IPS-20b (cell line): ENCODE measurements around the gene C17orf107.
"Not testable (repeated sequence)": the region's sequence is repeated elsewhere in the genome, so short reads cannot be mapped to it uniquely, and the experiment has no call there.

Experiments
- H3K27ac ChIP-seq: one replicate; pipeline ENCODE4 v1.5.1; 2013; ENCODE audit warnings: low read length
- H3K27me3 ChIP-seq: 2 replicates; pipeline ENCODE4 v1.6.1; 2013; ENCODE audit warnings: mild to moderate bottlenecking, low read length, inconsistent platforms; ENCODE audit not compliant: insufficient read depth
- H3K36me3 ChIP-seq: 2 replicates; pipeline ENCODE4 v1.6.1; 2013; ENCODE audit warnings: low read depth, mild to moderate bottlenecking, inconsistent platforms, low read length, moderate library complexity; ENCODE audit not compliant: insufficient read depth
- H3K4me1 ChIP-seq: 2 replicates; pipeline ENCODE4 v1.6.1; 2013; ENCODE audit warnings: mild to moderate bottlenecking, control low read depth, inconsistent platforms, low read length, moderate library complexity; ENCODE audit not compliant: insufficient read depth
- H3K4me3 ChIP-seq: 2 replicates; pipeline ENCODE4 v1.5.1; 2013; ENCODE audit warnings: mild to moderate bottlenecking, low read length, inconsistent platforms
- H3K9ac ChIP-seq: 2 replicates; pipeline ENCODE4 v1.6.1; 2013; ENCODE audit warnings: low read depth, mild to moderate bottlenecking, inconsistent platforms, low read length, moderate library complexity
- H3K9me3 ChIP-seq: 2 replicates; pipeline ENCODE4 v1.6.1; 2013; ENCODE audit warnings: mild to moderate bottlenecking, low read depth, low read length, inconsistent platforms; ENCODE audit not compliant: insufficient read depth

Gene C17orf107

GRCh38 chr17:4858882-4859260 lies 40.5 kb upstream of the C17orf107 start:
- Histone ChIP-seq H3K4me1 (peaks cover 38% of the 10 kb centered on the region), H3K9ac (peak overlapping the region; percentile 32; the same call in 1 of the 2 replicates), H3K9me3 (no peaks in the 10 kb centered on the region), H3K27me3 (no peaks in the 10 kb centered on the region), H3K4me3 (no peak overlapping the region; the same call in 1 of the 2 replicates), H3K36me3 (peaks cover 7% of the 10 kb centered on the region; the same call in 1 of the 2 replicates), H3K27ac (peak overlapping the region; percentile 32)

GRCh38 chr17:4859816-4860625 lies 39.3 kb upstream of the C17orf107 start:
- Histone ChIP-seq H3K36me3 (peaks cover 7% of the 10 kb centered on the region; the same call in 1 of the 2 replicates), H3K9ac (peak overlapping the region; percentile 54; the same call in 1 of the 2 replicates), H3K4me3 (peak overlapping the region; percentile 53; the same call in 1 of the 2 replicates), H3K4me1 (peaks cover 30% of the 10 kb centered on the region), H3K9me3 (no peaks in the 10 kb centered on the region), H3K27me3 (no peaks in the 10 kb centered on the region), H3K27ac (no peak overlapping the region)

- peaks cover 30% of the 10 kb centered on the region for H3K4me1 ChIP-seq
- H3K36me3 ChIP-seq: peaks cover 7% of the 10 kb centered on the region; the same call in 1 of the 2 replicates
- H3K27ac ChIP-seq: no peak overlapping the region
Measured at GRCh38 chr17:4860651-4861050, 38.7 kb upstream of the C17orf107 start.

GRCh38 chr17:4861052-4861451 lies 38.3 kb upstream of the C17orf107 start:
- H3K4me1 ChIP-seq: peaks cover 30% of the 10 kb centered on the region
- no peak overlapping the region for H3K27ac ChIP-seq
- H3K9me3 ChIP-seq: no peaks in the 10 kb centered on the region
- peak overlapping the region; percentile 54; the same call in 1 of the 2 replicates for H3K9ac ChIP-seq
- peaks cover 7% of the 10 kb centered on the region; the same call in 1 of the 2 replicates for H3K36me3 ChIP-seq
- H3K4me3 ChIP-seq: no peak overlapping the region
- H3K27me3 ChIP-seq: no peaks in the 10 kb centered on the region

More at GRCh38 chr17:4860651-4861050, 38.7 kb upstream of the C17orf107 start:
- Histone ChIP-seq H3K27me3 (no peaks in the 10 kb centered on the region), H3K4me3 (no peak overlapping the region), H3K9me3 (no peaks in the 10 kb centered on the region), H3K9ac (peak overlapping the region; percentile 54; the same call in 1 of the 2 replicates)

GRCh38 chr17:4862720-4863119 lies 36.6 kb upstream of the C17orf107 start:
- Histone ChIP-seq H3K9me3 (no peaks in the 10 kb centered on the region), H3K36me3 (peaks cover 7% of the 10 kb centered on the region; the same call in 1 of the 2 replicates), H3K4me3 (no peak overlapping the region), H3K9ac (no peak overlapping the region), H3K27ac (no peak overlapping the region), H3K4me1 (peaks cover 27% of the 10 kb centered on the region), H3K27me3 (no peaks in the 10 kb centered on the region)

GRCh38 chr17:4863321-4863720 lies 36.0 kb upstream of the C17orf107 start:
- Histone ChIP-seq H3K4me3 (no peak overlapping the region), H3K27ac (no peak overlapping the region), H3K36me3 (peaks cover 7% of the 10 kb centered on the region; the same call in 1 of the 2 replicates), H3K9me3 (no peaks in the 10 kb centered on the region), H3K27me3 (no peaks in the 10 kb centered on the region), H3K4me1 (peaks cover 23% of the 10 kb centered on the region), H3K9ac (no peak overlapping the region)

GRCh38 chr17:4867535-4867934 lies 31.8 kb upstream of the C17orf107 start:
- not testable (repeated sequence) for H3K27ac ChIP-seq, H3K4me1 ChIP-seq, H3K27me3 ChIP-seq, H3K9ac ChIP-seq, H3K9me3 ChIP-seq, H3K36me3 ChIP-seq, H3K4me3 ChIP-seq

- H3K9me3 ChIP-seq, H3K4me3 ChIP-seq, H3K36me3 ChIP-seq, H3K4me1 ChIP-seq, H3K27me3 ChIP-seq, H3K27ac ChIP-seq, H3K9ac ChIP-seq: not testable (repeated sequence)
Measured at GRCh38 chr17:4869058-4869998, 30.0 kb upstream of the C17orf107 start.

GRCh38 chr17:4870855-4871254 lies 28.5 kb upstream of the C17orf107 start:
- Histone ChIP-seq H3K9ac (no peak overlapping the region), H3K4me1 (peaks cover 3% of the 10 kb centered on the region), H3K27me3 (no peaks in the 10 kb centered on the region), H3K36me3 (no peaks in the 10 kb centered on the region), H3K4me3 (no peak overlapping the region), H3K27ac (no peak overlapping the region), H3K9me3 (no peaks in the 10 kb centered on the region)

GRCh38 chr17:4872786-4873185 lies 26.6 kb upstream of the C17orf107 start:
- Histone ChIP-seq H3K9ac (no peak overlapping the region), H3K4me3 (no peak overlapping the region), H3K4me1 (peaks cover 3% of the 10 kb centered on the region), H3K27ac (no peak overlapping the region), H3K9me3 (no peaks in the 10 kb centered on the region), H3K36me3 (no peaks in the 10 kb centered on the region), H3K27me3 (no peaks in the 10 kb centered on the region)

- Histone ChIP-seq H3K4me1 (peaks cover 3% of the 10 kb centered on the region), H3K9me3 (no peaks in the 10 kb centered on the region), H3K36me3 (peaks cover 16% of the 10 kb centered on the region; the same call in 1 of the 2 replicates), H3K4me3 (no peak overlapping the region), H3K9ac (no peak overlapping the region), H3K27ac (no peak overlapping the region), H3K27me3 (no peaks in the 10 kb centered on the region)
Measured at GRCh38 chr17:4877089-4877488, 22.2 kb upstream of the C17orf107 start.
